ENCODE data around the gene VAV2.
"Not testable (repeated sequence)": the region's sequence is repeated elsewhere in the genome, so short reads cannot be mapped to it uniquely, and the experiment has no call there.

Gene VAV2

DNA sequence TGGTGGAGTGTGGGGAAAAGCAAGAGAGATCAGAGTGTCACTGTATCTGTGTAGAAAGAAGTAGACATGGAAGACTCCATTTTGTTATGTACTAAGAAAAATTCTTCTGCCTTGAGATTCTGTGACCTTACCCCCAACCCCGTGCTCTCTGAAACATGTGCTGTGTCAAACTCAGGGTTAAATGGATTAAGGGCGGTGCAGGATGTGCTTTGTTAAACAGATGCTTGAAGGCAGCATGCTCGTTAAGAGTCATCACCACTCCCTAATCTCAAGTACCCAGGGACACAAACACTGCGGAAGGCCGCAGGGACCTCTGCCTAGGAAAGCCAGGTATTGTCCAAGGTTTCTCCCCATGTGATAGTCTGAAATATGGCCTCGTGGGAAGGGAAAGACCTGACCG is 34.4 kb downstream of the VAV2 start:
- not testable (repeated sequence) for H3K36me3 Mint-ChIP-seq (ENCODE audit: insufficient read depth); ATAC-seq (replicated peaks); H3K27me3 Mint-ChIP-seq; DNase-seq; H3K9me3 Mint-ChIP-seq; H3K4me3 Mint-ChIP-seq
- peak overlapping the region in 1 of 2 donors; percentile 87 for H3K27ac Mint-ChIP-seq
- peaks cover 9 to 31% of the 10 kb centered on the region in 2 donors for H3K4me1 Mint-ChIP-seq (ENCODE audit: low read depth in 2 of 2)

DNA sequence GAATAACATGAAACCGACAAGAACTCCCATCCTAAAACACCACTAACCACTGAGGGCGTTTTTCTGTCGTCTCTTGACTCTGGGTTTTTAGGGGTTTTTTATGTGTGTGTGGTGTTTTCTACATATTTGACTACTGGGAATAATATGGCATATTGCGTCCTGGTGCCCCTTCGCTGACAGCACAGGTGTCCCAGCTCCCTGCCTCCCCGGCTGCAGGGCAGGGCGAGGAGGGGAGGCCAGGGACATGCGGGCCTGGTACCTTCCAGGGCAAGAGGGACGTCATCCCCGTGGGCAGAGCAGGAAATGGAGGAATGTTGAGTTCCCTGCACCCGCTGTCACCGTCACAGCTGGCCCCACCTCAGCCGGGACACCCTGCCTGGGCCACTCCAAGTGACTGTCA is 34.8 kb downstream of the VAV2 start:
- H3K9me3 Mint-ChIP-seq, result no peaks in the 10 kb centered on the region
- H3K36me3 Mint-ChIP-seq (ENCODE audit: insufficient read depth), result no peaks in the 10 kb centered on the region
- peak overlapping the region in 1 of 2 donors; percentile 57 for H3K4me3 Mint-ChIP-seq
- peaks cover 9 to 31% of the 10 kb centered on the region in 2 donors for H3K4me1 Mint-ChIP-seq (ENCODE audit: low read depth in 2 of 2)
- H3K27ac Mint-ChIP-seq, result peak overlapping the region in 1 of 2 donors; percentile 87
- DNase-seq, result no peak
- H3K27me3 Mint-ChIP-seq, result peaks cover 0 to 8% of the 10 kb centered on the region in 2 donors
- no peak for ATAC-seq (replicated peaks)

GRCh38 chr9:133956520-133957076 is 35.5 kb downstream of the VAV2 start:
- DNase-seq, result no peak
- Mint-ChIP-seq H3K4me1 (ENCODE audit: low read depth in 2 of 2) (peaks cover 9 to 31% of the 10 kb centered on the region in 2 donors), H3K36me3 (ENCODE audit: insufficient read depth) (no peaks in the 10 kb centered on the region), H3K27me3 (peaks cover 0 to 8% of the 10 kb centered on the region in 2 donors), H3K27ac (peak overlapping the region in 1 of 2 donors; percentile 87), H3K9me3 (no peaks in the 10 kb centered on the region), H3K4me3 (peak overlapping the region; percentile 22 to 83)
- no peak for ATAC-seq (replicated peaks)

- peak in 2 of 3 experiments; percentile 10 to 17 for DNase-seq
- peaks cover 9 to 31% of the 10 kb centered on the region in 2 donors for H3K4me1 Mint-ChIP-seq (ENCODE audit: low read depth in 2 of 2)
- ATAC-seq (replicated peaks), result peak; percentile 61
- peaks cover 0 to 8% of the 10 kb centered on the region in 2 donors for H3K27me3 Mint-ChIP-seq
- H3K36me3 Mint-ChIP-seq (ENCODE audit: insufficient read depth), result no peaks in the 10 kb centered on the region
- H3K27ac Mint-ChIP-seq, result peak overlapping the region in 1 of 2 donors; percentile 87
- H3K4me3 Mint-ChIP-seq, result peak overlapping the region; percentile 60 to 83
- no peaks in the 10 kb centered on the region for H3K9me3 Mint-ChIP-seq
Measured at GRCh38 chr9:133955821-133956411, 36.2 kb downstream of the VAV2 start.

GRCh38 chr9:133954862-133955529 is 37.1 kb downstream of the VAV2 start:
- H3K27me3 Mint-ChIP-seq, result peaks cover 0 to 8% of the 10 kb centered on the region in 2 donors
- peaks cover 9 to 29% of the 10 kb centered on the region in 2 donors for H3K4me1 Mint-ChIP-seq (ENCODE audit: low read depth in 2 of 2)
- DNase-seq (no peak), ATAC-seq (replicated peaks) (peak; percentile 76)
- no peaks in the 10 kb centered on the region for H3K9me3 Mint-ChIP-seq
- H3K27ac Mint-ChIP-seq, result peak overlapping the region; percentile 79 to 87
- H3K4me3 Mint-ChIP-seq, result peak overlapping the region; percentile 34 to 83
- H3K36me3 Mint-ChIP-seq (ENCODE audit: insufficient read depth), result no peaks in the 10 kb centered on the region

DNA sequence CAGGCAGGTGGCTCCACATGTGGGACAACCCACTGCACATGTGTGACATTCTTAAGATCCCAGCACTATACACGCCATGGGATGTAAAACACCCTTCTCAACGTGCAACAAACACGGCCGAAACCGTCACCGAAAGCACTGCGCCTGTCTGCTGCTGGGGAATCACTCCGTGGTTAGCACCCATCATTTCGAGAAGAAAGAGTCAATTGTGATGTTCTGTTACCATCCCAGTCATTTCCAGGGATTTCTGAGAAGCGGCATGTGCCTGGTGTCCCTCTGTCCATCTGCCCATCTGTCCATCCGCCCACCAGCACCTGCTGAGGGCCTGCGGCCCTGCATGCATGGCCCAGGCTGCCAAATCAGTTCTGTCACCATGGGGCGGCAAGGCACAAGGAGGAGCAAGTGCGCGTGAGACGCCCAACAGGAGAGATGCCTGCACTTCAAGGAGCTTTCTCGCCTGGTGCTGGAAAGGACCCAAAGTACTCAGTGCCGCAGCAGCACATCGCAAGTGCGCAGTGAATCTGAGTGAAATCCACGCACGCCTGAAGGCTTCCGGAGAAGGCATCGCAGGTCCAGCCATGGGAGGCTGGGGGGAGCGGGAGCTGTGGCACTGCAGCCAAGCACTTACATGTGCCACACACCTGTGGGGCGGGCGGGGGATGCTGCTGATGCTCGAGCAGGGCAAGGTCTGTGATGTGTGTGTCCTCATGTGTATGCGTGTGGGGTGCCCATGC is 38.0 kb downstream of the VAV2 start:
- H3K27me3 Mint-ChIP-seq, result peaks cover 0 to 2% of the 10 kb centered on the region in 2 donors
- no peaks in the 10 kb centered on the region for H3K36me3 Mint-ChIP-seq (ENCODE audit: insufficient read depth)
- peak overlapping the region; percentile 79 to 87 for H3K27ac Mint-ChIP-seq
- H3K4me1 Mint-ChIP-seq (ENCODE audit: low read depth in 2 of 2), result peaks cover 9 to 27% of the 10 kb centered on the region in 2 donors
- H3K9me3 Mint-ChIP-seq, result no peaks in the 10 kb centered on the region
- peak overlapping the region; percentile 34 to 83 for H3K4me3 Mint-ChIP-seq
- no peak for DNase-seq
- no peak for ATAC-seq (replicated peaks)

GRCh38 chr9:133953621-133953975 is 38.5 kb downstream of the VAV2 start:
- no peaks in the 10 kb centered on the region for H3K36me3 Mint-ChIP-seq (ENCODE audit: insufficient read depth)
- peak overlapping the region in 1 of 2 donors; percentile 83 for H3K4me3 Mint-ChIP-seq
- H3K4me1 Mint-ChIP-seq (ENCODE audit: low read depth in 2 of 2), result peaks cover 9 to 25% of the 10 kb centered on the region in 2 donors
- H3K27me3 Mint-ChIP-seq, result no peaks in the 10 kb centered on the region
- H3K27ac Mint-ChIP-seq, result peak overlapping the region in 1 of 2 donors; percentile 79
- no peak for ATAC-seq (replicated peaks)
- no peak for DNase-seq
- no peaks in the 10 kb centered on the region for H3K9me3 Mint-ChIP-seq

DNA sequence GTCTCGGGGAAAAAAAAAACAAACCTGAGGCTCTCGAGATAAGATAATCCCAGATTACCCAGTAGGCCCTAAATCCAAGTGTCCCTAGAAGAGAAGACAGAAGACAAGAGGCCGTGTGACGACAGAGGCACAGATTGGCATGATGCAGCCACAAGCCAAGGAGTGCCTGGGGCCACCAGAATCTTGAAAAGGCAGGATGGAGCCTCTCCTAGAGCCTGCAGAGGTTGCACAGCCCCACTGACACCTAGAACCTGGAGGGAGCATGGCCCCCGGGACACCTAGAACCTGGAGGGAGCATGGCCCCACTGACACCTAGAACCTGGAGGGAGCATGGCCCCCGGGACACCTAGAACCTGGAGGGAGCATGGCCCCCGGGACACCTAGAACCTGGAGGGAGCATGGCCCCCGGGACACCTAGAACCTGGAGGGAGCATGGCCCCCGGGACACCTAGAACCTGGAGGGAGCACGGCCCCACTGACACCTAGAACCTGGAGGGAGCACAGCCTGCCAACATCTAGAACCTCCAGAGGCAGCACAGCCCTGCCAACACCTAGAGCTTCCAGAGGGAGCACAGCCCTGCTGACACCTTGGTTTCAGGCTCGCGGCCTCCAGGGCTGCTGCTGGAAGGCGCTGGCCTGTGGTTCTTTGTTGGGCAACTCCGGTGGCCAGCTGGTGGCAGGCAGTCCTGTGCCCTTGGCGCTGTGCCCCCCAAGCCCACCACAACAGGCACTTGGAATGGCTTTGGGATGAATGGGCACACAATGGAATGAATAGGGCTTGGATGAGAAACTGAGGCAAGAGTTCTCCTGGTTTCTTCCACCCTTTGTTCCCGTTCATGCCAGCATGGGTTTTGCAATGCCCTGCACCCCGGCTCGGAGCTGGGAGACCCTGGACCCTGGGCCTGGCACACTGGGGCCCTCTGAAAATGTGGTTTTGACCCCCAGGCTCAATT is 39.2 kb downstream of the VAV2 start:
- no peaks in the 10 kb centered on the region for H3K9me3 Mint-ChIP-seq
- peaks cover 9 to 24% of the 10 kb centered on the region in 2 donors for H3K4me1 Mint-ChIP-seq (ENCODE audit: low read depth in 2 of 2)
- DNase-seq (no peak), ATAC-seq (replicated peaks) (no peak)
- no peaks in the 10 kb centered on the region for H3K27me3 Mint-ChIP-seq
- H3K27ac Mint-ChIP-seq, result no peak overlapping the region
- H3K4me3 Mint-ChIP-seq, result no peak overlapping the region
- no peaks in the 10 kb centered on the region for H3K36me3 Mint-ChIP-seq (ENCODE audit: insufficient read depth)

GRCh38 chr9:133951265-133951664 is 40.9 kb downstream of the VAV2 start:
- ATAC-seq (replicated peaks), result no peak
- no peak for DNase-seq
- peaks cover 9 to 17% of the 10 kb centered on the region in 2 donors for H3K4me1 Mint-ChIP-seq (ENCODE audit: low read depth in 2 of 2)
- no peak overlapping the region for H3K4me3 Mint-ChIP-seq
- no peaks in the 10 kb centered on the region for H3K27me3 Mint-ChIP-seq
- no peaks in the 10 kb centered on the region for H3K36me3 Mint-ChIP-seq (ENCODE audit: insufficient read depth)
- no peak overlapping the region for H3K27ac Mint-ChIP-seq
- H3K9me3 Mint-ChIP-seq, result no peaks in the 10 kb centered on the region

DNA sequence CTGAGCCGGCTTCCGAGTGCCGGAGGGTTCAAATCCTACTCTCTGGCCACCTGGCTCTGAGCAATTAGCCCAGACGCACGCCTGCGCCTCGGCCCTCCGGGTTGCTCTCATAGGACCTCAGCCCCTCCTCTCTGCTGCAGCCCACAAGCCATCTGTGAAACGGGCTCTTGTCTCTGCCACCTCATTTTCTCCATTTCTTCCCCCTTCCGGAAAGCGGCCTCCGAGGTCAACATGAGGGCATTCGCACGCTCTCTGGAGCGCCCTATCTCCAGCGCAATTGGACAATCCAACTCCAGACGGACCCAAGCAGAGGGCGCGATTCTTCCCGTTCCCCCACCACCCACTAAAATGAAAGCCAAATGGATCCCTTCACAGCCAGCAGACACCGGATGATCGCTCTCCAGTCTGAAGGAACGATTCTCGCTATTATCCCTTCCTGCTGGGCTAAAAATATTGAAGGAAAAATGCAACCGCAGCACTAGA is 41.5 kb downstream of the VAV2 start:
- Mint-ChIP-seq H3K4me1 (ENCODE audit: low read depth in 2 of 2) (peaks cover 9 to 15% of the 10 kb centered on the region in 2 donors), H3K36me3 (ENCODE audit: insufficient read depth) (no peaks in the 10 kb centered on the region), H3K27ac (no peak overlapping the region), H3K9me3 (no peaks in the 10 kb centered on the region), H3K27me3 (no peaks in the 10 kb centered on the region), H3K4me3 (no peak overlapping the region)
- ATAC-seq (replicated peaks) (no peak), DNase-seq (no peak)

DNA sequence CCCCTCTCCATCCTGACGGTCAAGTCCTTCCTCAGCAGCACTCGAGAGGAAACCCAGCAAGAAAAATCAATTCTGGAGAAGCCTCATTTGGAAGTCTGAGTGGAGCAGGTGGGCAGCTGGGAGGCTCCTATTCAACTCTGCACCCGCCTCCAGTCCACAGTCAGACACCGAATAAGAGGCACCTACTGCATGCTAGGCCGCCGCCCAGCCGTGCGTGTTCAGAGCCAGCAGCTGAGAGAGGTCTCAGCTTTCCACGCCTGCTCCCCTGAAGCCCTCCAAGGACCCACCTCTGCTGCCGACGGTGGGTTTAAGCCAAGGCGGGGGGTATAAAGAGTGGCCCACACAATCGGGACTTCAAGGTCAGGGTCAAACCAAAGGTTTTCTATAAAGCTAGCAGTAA is 41.9 kb downstream of the VAV2 start:
- H3K4me1 Mint-ChIP-seq (ENCODE audit: low read depth in 2 of 2), result peaks cover 9 to 15% of the 10 kb centered on the region in 2 donors
- ATAC-seq (replicated peaks) (no peak), DNase-seq (no peak)
- H3K4me3 Mint-ChIP-seq, result no peak overlapping the region
- H3K27me3 Mint-ChIP-seq, result no peaks in the 10 kb centered on the region
- H3K36me3 Mint-ChIP-seq (ENCODE audit: insufficient read depth), result no peaks in the 10 kb centered on the region
- H3K9me3 Mint-ChIP-seq, result no peaks in the 10 kb centered on the region
- H3K27ac Mint-ChIP-seq, result no peak overlapping the region

GRCh38 chr9:133949486-133950061 is 42.5 kb downstream of the VAV2 start:
- Mint-ChIP-seq H3K27me3 (no peaks in the 10 kb centered on the region), H3K9me3 (no peaks in the 10 kb centered on the region), H3K27ac (no peak overlapping the region), H3K4me3 (no peak overlapping the region), H3K36me3 (ENCODE audit: insufficient read depth) (no peaks in the 10 kb centered on the region), H3K4me1 (ENCODE audit: low read depth in 2 of 2) (peaks cover 5 to 12% of the 10 kb centered on the region in 2 donors)
- ATAC-seq (replicated peaks) (no peak), DNase-seq (no peak)
